ENCODE measurements around the gene MYH9.

Gene MYH9

DNA sequence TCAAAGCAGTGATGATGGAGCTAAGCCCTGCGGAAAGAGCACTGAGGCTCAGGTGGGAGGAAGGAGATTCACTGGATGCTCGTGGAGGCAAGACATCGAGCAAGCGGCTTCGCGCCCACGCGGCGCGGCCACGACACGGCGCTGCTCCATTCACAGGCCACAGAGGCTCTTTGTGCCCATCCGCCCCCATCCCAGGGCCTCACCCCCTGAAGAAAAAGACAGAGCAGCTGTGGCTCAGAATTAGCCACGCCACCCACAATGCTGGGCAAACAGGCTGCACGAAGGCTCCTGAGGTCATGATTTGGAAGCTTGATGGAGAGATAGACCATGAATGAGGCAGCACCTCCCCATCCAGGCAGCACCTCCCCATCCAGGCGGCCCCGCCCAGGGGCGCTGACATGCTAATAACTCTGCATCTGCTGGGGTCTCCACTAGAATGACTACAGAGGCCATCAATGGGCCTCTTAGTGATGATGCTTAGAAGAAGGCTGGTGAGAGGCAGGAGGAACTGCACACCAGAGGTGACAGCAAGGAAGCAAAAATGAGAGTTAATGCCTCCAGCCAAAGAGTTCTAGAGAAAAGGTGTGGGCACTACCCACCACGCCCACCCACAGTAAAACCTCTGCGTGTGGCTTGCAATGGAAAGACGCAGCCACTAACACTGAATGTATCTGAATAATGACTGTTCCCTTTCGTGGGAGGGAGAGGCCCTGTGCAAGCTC, 43.5 kb downstream of the MYH9 start:
- no peak for DNase-seq

DNA sequence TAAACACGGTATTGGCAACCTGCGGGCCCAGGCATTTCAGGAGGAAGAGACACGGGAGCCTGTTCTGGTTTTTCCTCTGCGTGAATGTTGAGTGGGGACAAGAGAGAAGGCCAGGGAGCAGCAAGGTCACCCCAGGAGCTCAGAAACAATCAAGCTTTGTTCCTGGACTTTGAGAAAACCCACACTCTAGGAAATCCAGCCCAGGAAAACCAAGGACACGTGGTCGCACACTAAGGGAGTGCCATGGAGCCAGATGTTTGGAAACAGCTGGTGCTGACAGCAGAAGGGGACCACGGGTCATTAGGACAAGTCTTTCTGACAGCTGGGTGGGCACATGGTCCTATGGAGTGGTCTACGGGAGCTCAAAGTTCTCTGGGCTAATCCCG, 44.1 kb downstream of the MYH9 start:
- no peak for DNase-seq

DNA sequence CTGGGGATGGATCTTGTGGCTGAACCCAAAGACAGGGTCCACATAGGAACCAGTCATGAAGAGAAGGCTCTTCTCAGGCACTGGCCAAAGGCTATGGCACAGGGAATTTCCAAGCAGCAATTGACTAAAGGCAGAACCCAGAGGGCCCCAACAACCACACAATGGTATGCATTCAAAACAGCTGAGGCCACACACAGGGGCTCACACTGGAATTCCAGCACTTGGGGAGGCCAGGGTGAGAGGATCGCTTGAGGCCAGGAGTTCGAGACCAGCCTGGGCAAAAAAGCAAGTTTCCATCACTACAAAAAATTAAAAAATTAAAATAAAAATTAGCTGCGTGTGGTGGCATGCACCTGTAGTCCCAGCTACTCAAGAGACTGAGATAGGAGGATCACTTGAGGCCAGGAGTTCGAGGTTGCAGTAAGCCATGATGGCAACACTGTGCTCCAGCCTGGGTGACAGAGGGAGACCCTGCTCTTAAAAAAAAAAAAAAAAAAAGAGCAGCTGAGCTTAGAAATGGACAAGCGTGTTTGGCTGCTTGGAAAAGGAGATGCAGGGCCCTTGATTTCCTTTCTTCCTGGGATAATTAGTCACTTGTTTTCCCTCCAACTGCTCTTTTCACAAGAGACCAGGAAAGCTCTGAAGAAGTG, 44.6 kb downstream of the MYH9 start:
- no peak for DNase-seq

DNA sequence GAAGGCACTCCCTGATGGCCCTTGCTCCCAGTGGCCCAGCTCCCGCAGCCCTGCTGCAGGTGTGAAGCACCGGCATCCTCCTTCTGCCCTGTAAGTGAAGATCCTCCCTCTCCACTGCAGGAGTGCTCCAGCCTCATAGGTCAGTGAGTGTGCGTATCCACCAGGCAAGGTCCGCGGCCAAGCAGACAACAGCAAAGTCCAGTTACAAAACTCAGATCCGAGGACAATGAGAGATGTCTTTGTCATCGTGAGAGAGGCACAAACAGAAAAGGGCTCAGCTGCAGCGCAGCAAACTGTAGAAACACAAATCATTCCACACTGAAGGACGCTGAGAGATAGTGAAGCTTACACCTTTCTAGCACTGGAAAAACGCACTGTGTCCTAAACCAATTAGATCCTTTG, 46.1 kb downstream of the MYH9 start:
- no peak for DNase-seq

DNA sequence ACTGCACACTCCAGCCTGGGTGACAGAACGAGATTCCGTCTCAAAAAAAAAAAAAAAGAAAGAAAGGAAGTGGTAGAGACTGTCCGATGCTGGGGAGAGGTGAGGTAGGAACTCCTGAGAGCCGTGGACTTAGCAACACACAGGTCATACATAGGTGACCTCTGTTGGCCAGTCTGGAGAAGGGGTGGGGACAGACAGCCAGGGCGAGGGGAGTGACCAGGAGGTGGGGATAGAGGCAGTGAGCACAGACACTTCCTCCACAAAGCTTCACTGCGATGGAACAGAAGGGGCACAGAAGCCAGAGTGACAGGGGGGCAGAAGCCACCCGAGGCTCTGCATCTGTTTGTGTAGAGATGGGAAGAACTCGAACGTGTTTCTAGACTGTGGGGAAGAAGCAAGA, 47.1 kb downstream of the MYH9 start:
- no peak for DNase-seq

DNA sequence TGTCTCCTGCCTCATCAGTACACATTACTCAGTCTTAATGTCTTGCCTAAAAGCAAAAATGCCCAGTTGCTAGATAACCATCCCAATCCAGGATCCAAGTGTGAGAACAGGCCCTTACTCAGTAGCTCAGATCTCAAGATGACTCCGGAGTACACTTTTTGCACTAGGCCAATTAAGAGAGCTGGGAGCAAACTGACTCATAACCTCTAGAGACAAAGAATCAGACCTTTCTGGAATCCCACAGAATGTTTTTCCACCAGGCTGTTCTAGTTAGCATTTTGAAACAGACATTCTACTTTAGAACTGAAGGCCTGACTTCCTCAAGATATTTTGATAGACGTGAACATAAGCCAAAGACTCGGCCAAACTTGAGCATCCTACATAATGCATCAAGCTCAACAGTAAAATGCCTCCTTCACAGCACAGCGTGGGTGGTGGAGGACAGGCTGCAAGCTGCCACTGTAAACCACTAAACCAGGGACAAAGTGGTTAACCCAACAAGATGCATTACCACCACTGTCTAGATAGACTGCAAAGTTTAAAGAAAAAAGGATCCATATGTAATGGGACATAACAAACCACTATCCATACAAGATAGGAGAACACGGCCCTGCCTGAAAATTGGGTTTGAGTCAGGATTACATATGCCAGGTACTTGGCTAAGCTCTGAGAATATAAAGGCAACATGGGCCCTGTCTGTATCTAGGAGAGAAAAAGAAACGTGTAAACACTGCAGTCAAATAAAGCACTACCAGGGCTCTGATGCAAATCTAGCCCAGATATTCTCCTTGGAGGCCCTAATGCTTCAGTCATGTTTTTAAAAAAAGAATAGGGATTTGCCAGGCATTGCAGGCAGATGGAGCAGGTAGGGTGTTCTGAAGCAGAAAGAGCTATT, 48.3 kb downstream of the MYH9 start:
- DNase-seq: no peak

DNA sequence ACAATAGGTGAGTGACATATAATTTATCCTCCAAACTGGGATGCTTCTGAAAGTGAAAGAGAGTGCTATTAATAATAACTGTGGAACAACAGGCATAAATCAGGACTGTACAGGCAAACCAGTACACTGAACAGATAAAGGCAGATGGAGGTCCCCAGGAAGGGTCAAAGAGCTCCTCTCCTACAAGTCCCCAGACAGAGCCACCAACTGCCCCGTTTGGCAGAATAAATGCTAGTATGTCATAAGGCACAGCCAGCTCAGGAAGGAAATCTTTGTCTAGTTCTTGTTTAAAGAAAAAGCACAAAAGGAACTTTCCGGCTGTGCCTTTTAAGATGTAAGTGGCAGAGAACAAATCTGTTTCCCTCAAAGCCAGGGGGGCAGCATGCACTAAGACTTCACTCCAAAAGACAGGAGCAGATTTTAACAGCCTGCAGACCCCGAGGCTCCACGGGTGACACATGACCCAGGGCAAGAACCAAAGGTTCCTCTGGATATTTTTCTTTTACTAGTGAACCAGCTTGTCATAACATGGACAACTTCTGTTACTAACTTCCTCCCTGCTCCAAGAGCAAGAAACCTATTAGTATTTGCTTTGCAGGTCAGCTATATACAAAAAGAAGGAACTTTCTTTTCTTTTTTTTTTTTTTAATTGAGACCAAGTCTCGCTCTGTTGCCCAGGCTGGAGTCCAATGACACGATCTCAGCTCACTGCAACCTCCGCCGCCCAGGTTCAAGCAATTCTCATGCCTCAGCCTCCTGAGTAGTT, 50.2 kb downstream of the MYH9 start:
- no peak for DNase-seq

DNA sequence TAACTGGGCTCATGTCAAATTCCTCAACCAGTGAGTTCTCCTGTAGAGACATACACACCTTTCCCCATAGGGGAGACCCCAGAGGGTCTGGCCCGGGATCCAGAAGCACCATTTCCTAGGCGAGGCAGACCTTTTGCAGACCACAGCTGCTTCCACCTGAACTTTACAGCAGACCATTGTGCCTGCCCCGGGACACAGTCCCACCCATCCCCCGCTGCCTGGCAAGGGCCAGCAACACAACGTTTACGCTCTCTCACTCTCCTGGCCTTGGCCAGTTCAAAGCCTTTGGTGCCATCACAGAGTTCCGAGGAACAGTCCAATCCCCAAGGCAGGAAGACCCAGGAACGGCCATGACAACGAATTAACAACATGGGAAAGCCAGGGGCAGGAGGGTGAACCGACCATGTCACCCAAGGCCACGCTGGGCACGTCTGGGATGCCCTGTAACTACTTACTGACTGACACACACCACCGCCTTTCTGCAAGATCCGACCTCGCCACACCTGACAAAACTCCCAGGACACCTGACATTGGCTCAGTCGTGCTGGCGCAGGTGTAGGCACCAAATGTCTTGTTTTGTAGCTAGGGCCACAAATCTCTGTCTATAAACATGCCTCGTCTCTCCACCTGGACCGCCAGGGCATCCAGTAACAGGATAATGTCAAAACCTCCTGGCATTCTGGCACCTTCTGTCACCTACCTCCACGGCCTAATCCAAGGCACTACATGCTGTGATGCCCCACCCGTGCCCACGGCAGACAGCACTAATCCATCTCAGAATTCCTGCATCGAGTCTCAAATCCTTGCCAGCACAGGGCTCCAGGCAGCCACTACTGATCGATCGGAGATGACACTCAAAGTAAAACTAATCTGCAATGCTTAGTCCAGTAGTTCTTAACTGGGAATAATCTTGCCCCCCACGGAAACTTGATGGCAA, 51.3 kb downstream of the MYH9 start:
- DNase-seq: no peak

DNA sequence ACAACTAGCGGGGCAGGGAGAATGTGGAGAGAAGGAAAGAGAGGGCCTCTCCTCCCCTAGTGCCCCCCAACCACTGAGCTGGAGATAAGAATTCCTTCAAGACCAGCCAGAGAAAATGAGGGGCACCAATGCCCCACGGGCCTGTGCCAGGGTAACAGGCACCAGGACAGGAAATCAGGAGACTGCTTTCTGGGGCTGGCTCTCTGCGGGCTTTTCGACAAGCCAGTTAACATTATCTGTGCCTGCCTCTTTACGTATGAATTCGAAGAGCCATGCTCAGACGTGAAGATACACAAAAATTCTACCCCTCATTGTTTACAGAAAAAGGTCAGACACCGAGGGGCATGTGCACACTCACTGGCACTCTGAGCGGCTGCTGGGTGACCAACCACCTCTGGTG, 52.1 kb downstream of the MYH9 start:
- DNase-seq: no peak

DNA sequence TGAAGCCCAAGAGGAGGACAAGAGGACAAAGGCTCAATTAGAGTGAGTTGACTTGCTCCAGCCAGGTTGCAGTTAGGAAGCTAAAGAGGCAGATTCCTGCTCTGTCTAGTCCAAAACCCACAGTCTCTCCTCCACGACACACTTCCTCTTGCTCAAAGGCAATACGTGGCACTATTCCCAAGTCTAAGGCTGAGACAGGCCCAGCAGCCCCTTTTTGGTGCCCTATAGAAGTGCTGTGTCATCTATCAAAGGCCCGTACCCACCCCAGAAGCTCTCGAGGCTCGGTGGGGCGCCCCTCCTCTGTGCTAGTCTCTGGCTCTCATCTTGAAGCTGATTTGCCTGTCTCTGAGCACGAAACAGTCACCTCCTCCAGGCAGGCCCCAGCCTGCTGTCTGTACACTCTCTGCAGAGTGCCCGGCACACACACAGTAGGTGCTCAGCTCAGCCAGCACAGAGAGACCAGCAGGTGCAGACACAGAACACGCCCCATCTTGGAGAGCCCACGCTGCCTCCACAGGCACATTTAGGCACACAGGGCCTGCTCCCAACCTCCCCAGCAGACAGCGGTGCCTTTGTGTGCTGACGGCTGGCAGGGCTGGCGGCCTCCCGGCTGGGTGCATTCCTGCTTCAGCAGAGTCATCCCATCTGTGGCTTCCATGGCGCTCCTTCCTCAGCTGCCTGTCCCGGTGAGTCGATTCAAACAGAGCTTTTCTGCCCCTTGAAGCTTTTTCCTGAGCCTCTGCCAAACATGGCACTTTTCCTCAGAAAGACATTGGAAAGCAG, 52.8 kb downstream of the MYH9 start:
- DNase-seq: no peak

DNA sequence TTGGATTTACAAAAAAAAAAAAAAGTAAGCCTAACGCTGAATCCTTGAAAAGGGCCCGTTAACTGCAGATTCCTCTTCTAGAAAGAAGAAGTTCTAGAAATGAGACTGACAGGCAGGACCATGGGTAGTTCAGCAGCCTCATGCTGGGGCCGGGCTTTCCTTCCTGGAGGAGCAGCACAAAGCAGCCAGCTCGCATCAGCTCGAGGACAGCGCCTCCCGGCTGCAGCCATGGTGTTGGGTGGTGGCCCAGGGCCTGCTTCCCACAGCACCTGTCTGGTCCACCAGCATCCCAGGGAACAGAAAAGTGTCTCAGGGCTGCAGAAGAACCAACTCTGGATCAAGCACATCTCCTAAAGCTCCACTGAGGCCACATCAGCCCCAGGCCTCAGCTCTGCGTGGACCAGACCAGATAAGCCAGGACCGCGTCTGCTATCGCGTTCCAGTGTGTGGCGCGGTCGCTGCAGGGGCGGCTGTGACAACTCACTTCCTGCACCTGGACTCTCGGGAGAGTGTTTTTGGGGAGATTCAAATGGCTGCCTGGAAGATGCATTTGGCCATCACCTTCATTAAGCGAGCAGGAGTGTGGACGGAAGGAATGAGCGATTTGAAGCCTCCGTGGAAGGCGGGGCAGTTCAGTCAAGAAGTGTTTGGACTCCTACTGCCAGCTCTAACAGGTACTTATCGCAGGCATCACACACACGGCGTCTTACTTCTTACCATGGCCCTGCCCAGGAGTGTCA, 53.5 kb downstream of the MYH9 start:
- no peak for DNase-seq

DNA sequence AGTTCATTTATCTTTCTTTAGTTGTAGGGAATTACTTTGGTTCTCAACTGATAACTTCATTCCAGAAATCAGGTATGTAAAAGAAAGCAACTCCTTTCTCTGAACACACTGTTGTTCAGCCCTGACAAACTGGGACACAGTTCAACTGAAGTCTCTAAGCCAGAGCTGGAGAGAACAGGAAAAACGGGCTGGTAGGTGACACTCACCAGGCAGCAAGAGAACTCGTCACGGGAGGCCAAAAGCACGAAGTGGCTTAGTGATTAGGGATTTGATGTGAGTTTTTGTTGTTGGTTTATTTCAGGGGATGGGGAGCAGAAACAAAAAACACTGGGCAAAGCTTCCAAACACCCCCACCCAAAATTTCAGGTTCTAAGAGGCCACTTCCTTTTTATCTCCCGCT, 54.1 kb downstream of the MYH9 start:
- DNase-seq: no peak

DNA sequence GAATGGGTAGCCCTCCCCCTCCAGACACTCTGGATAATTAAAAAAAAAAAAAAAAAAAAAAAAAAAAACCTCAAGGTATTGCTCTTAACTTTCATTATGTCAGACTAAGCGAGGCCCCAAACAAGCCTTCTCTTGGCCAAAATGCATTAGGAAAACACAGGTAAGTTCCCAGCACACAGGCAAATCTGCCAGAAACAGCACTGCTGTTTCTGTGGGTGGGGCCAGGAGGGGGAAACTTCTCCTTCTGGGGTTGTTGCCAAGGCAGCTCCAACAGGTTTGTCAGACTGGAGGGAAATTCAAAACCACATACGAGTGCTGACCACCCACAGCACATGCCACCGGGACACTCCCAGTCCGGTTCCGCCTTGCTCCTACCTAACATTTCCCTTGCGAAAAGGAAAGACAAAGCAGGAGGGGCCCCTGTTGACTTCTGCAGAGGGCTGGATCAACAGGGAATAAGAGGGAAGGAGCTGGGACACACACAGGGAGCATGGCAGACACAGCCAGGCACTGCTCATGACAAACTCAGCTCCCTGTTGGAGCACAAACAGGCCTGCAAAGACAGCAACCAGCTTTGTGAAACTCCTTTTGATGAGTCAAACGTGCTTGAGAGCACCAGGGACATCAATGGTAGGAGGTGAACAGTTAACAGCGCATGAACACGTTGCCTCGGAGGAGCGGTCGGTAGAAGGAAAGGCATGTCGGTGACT, 55.0 kb downstream of the MYH9 start:
- peak; percentile 80 for DNase-seq

DNA sequence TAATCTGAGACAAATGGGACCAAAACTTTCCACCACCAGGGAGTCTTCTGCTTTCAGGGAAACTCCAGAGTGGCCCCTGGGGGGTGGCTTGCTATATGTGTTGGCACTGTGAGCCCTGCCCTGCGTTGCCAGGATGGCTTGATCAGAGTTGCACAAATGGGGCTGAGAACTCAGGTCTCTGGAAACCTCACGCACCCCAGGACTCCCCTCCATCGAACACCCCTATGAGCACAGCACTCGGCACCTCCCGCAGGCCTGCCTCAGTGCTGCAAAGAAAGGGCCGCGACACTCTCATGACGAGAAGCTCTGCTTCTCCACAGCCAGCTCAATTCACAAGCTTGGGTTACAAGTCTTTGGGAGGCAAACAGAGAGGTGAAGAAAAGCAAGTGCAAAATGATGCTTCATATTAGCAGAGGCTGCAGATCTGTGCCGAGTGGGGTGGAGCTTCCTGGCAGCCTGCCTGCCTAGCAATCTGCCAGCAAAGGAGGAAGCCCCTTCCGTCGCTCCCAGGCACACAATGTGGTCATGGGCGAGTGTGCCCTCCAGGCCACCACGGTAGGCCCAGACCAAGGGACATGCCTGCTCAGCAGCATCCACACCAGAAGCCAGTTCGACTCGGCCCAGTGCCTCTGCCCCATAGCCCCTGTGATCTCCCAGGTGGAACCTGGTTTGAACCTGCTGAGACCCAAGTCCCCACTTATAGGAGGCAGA, 55.7 kb downstream of the MYH9 start:
- peak; percentile 58 for DNase-seq

DNA sequence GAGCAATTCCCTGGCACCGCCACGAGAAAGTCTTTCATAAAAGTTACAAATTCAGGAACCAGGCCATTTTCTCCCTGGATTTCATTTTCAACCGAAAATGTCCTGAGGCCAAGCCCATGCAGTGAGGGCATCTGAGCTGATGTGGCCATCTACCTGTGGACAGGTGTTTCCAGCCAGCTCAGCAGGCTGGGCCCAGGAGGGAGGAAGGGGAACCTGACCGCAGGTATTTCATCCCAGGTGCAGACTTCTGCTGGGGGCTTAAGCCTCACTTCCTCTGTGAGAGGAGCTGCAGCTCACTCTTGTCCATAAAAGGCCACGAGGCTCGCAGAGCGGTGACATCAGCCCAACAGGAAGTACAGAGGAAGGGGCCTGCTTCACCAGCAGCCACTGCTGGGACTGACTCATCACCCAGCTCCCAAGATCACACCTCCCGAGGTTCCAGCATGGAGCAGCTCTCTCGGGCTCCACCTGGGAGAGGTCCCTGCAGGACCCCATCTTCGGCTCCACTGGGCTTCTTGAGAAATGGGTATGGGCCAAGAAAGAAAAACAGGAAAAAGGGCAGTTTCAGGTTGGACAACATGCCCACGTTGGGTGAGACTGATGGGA, 56.4 kb downstream of the MYH9 start:
- DNase-seq: peak; percentile 81

DNA sequence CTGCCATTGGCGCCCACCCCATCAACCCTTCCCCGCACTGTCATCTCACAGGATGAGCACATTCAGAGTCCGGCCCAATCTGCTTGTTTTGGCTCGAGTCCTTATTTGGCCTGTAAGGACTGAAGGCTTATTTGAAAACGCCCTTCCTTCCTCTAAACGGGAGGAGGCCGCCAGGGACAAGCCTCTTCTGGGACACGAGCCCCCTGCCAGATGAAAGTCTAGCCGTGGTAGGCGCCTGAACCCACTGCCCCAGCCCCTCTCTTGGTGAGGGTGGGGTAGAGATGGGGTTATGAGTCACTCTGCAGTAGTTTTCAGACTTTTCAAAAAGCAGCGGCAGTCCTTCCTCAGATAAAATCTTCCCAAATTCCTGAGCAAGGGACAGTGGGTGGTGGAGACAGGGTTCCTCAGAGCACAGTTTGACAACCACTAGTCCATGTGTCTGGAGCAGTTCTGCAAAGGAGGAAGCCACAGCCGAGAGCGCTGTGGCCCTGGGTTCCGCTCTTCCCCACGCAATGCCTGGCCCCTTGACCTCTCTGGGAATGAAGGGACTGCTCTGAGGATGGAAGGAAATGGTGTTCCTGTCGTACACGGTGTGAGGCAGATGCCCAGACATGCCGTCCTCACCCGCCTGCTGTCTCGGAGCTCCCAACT, 57.0 kb downstream of the MYH9 start:
- DNase-seq: no peak

DNA sequence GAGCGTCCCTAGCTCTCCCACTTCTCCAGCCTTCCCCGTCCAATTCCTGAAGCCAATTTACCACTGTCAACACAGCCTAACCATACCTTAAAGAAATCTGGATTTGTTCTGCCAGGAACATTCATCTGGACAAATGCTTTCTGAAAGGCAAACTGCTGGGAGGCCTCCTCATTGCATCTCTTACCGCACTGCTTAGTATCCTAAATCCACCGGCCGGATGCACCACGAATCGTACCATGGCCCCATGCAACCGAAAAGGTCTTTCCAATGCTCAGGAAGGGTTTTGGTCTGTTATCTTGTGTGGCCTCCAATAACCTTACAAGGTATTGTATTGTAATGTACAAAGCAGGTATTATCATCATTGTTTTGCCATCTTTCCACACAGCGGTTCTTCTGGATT, 57.6 kb downstream of the MYH9 start:
- DNase-seq: no peak

All from KG1 (cell line).